Activated naive CD8-positive, alpha-beta T cell (primary cell): ENCODE data around the gene DECR2.

Experiments
- H3K27ac Mint-ChIP-seq: one replicate; pipeline ENCODE4 v1.8.0; 2021; ENCODE audit warnings: mixed read lengths
- H3K27me3 Mint-ChIP-seq: one replicate; pipeline ENCODE4 v1.8.0; 2021; ENCODE audit warnings: mixed read lengths
- H3K36me3 Mint-ChIP-seq: one replicate; pipeline ENCODE4 v1.8.0; 2021; ENCODE audit warnings: mixed read lengths
- H3K4me1 Mint-ChIP-seq: one replicate; pipeline ENCODE4 v1.8.0; 2021; ENCODE audit warnings: low read depth, mixed read lengths
- H3K4me3 Mint-ChIP-seq: one replicate; pipeline ENCODE4 v1.8.0; 2021; ENCODE audit warnings: mild to moderate bottlenecking, mixed read lengths
- H3K9me3 Mint-ChIP-seq: one replicate; pipeline ENCODE4 v1.8.0; 2021; ENCODE audit warnings: low read depth, mixed read lengths

The DECR2 gene

DNA sequence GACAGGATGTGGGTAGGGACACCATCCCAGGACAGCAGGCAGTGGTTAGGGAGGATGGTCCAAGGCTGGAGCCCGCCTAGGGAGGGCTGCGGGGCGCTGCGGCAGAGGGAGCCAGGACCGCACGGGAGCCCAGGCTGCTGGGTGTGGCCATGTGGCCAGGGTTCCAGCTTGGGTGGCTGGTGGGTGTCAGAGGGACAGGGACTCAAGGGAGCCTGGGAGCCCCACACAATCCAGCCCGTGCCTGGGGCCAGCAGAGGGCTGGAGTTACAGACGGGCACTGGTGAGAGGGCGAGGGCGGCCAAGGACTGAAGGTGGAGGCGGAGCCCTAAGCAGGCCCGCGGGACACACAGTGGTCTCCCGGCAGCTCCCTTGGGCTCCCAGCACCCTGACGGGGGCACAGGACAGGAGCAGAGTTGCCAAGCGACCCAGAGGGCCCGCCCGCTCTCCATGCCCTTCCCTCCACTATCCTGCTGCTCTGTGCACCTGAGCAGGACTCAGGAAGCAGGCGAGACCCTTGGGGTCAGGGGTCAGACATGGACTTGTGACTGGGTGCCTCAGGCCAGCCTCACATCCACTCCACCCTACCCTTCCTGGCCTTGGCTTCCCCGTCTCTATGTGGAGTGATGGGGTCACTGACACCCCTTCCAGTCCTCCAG lies 38.4 kb upstream of the DECR2 start:
- Mint-ChIP-seq H3K27ac (no peak overlapping the region), H3K9me3 (no peaks in the 10 kb centered on the region), H3K4me1 (peaks cover 5% of the 10 kb centered on the region), H3K36me3 (no peaks in the 10 kb centered on the region), H3K27me3 (no peaks in the 10 kb centered on the region), H3K4me3 (no peak overlapping the region)

DNA sequence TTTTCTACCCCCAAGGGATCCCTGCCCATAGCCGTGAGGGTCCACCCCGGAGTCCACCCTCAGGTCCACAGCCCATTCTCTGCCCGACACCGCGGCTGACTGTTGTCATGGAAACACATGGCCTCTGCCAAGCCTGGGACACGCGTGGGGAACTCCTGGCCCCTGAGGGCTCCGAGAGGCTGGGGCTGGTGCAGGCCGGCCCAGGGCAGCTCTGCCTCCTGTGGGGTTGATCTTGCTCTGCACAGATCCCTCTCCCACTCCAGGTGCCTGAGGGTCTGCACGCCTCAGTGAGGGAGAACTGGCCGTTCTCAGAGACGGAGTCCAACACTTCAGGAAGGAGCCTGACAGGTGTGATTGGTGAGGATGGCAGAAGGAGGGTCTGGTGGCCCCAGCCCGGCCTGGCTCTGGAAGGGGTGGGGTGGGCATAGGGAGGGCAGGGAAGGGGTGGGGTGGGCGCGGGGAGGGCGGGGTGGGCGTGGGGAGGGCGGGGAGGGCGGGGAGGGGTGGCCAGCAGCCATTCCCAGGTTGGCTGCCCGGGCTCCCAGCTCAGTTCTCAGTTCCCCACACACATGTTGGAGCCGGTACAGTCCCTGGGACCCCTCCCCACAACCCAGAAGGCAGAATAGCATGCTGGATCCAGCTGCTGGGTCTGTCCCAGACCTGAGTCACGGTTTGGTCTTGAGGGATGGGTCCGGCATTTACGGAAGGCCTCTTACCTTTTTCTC lies 37.8 kb upstream of the DECR2 start:
- no peaks in the 10 kb centered on the region for H3K9me3 Mint-ChIP-seq

DNA sequence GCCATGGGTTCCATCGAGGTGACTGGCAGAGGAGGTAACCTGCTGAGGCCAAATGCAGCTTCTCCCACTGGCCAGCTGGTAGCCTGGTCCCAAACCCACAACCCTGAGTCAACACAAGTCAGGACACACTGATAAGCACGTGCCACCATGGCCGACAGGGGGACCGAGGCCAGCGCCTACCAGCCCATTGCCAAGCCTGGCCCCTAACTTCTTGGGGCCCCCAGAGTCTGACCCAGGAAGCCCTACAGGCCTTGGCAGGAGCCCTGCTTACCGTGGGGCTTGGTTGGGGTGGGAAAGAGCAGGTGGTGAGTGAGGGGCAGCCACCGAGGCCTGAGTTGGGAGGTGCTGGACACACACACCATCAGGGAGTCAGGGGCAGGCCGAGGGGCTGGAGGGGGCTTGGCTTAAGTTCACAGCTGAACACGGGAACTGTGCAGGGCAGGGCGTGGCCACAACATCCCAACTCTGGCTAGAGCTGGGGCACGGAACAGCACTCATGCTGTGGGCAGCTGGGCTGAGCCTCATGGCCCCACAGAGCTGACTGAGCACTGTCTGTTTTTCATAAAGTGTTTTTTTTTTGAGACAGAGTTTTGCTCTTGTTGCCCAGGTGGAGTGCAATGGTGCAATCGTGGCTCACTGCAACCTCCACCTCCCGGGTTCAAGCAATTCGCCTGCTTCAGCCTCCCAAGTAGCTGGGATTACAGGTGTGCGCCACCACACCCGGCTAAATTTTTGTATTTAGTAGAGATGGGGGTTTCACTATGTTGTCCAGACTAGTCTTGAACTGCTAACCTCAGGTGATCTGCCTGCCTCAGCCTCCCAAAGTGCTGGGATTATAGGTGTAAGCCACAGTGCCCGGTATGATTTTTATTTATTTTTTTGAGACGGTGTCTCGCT lies 36.8 kb upstream of the DECR2 start:
- Mint-ChIP-seq H3K36me3 (no peaks in the 10 kb centered on the region), H3K27ac (no peak overlapping the region), H3K4me3 (no peak overlapping the region), H3K27me3 (no peaks in the 10 kb centered on the region), H3K4me1 (peaks cover 9% of the 10 kb centered on the region), H3K9me3 (no peaks in the 10 kb centered on the region)

More for the DNA sequence above, 37.8 kb upstream of the DECR2 start:
- peaks cover 5% of the 10 kb centered on the region for H3K4me1 Mint-ChIP-seq
- H3K36me3 Mint-ChIP-seq = no peaks in the 10 kb centered on the region
- no peaks in the 10 kb centered on the region for H3K27me3 Mint-ChIP-seq
- no peak overlapping the region for H3K4me3 Mint-ChIP-seq
- H3K27ac Mint-ChIP-seq = no peak overlapping the region

DNA sequence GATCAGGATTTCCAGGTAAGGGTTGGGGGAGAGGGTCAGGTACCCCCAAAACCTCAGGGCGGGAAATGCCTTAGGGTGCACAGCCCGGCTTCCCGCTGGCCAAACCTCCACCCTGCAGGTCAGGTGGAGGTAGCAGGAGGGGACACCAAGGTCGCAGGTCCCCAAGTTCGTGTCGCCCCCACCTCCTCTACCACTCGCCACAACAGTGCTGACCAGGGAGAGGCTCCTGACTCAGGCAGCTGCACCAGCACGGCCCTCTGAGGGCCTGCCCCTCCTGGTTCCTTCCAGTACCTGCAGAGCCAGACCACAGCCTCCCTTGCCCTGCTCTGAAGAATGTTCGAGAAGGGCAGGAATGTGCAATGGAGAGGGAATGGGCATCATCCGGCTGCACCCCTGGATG lies 35.2 kb upstream of the DECR2 start:
- Mint-ChIP-seq H3K4me3 (no peak overlapping the region), H3K27ac (no peak overlapping the region), H3K27me3 (no peaks in the 10 kb centered on the region), H3K36me3 (no peaks in the 10 kb centered on the region), H3K9me3 (no peaks in the 10 kb centered on the region), H3K4me1 (peaks cover 16% of the 10 kb centered on the region)

DNA sequence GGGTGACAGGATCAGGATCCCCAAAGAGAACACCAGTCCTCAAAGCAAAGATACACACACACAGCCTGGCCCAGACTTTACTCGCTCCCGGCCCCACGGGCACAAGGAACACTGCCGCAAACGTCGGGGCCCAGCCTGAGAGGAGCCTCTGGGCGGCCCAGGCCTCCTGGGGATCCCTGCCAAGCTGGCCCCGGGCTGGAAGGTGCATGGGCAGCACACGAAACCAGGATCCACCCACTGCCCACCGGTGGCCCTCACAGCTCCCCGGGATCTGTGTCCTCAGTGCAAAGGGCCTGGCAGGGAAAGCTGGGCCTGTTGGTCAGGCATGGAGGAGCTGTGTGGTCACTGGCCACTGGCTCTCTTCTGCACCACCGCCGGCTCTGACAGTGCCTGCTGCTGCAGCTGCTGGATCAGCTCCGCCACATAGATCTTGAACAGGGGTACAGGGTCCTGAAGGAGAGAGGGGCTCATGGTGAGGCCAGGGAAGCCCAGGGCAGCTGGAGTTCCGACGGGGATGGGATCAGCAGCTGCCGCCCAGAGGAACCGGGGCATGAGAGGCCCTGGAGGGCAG lies 34.3 kb upstream of the DECR2 start:
- H3K27ac Mint-ChIP-seq = no peak overlapping the region
- no peaks in the 10 kb centered on the region for H3K36me3 Mint-ChIP-seq
- H3K4me3 Mint-ChIP-seq = no peak overlapping the region
- H3K4me1 Mint-ChIP-seq = peaks cover 16% of the 10 kb centered on the region
- no peaks in the 10 kb centered on the region for H3K9me3 Mint-ChIP-seq
- no peaks in the 10 kb centered on the region for H3K27me3 Mint-ChIP-seq

DNA sequence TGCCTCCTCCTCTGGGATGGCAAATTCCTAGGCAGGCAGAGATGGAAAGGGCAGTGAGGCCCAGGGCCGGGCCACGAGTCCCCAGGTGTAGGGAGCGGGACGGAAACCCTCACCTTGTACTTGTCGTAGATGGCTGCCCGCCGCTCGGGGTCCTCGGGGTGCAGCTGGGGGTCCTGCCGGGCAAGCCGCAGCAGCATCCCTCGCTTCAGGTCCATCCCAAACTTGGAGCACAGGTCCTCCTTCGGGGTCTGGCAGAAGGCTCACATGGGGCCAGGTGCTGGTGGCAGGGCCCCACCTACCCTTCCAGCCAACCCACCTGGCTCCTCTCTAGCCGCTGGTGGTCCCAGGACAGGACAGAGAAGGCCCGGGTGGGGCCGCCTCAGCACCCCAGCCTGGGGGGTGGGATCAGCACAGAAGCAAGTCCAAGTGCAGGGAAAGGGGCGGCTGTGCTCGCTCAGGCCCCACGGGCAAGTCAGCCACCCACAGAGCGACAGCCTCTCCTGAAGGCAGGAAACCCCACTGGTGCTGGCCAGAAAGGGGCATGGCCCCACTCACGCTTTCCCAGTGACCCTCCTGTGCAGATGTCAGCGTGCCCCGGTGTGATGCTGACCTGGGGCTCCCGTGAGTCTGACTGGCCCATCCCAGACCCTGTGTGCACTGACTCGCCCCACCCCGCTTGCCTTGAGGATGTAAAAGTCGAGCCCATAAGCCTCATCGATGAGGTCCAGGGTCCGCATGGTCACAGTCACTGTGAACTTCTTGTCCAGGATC lies 33.1 kb upstream of the DECR2 start:
- Mint-ChIP-seq H3K4me1 (peaks cover 15% of the 10 kb centered on the region), H3K9me3 (no peaks in the 10 kb centered on the region), H3K27ac (no peak overlapping the region), H3K27me3 (no peaks in the 10 kb centered on the region), H3K4me3 (peak overlapping the region; percentile 80), H3K36me3 (no peaks in the 10 kb centered on the region)

DNA sequence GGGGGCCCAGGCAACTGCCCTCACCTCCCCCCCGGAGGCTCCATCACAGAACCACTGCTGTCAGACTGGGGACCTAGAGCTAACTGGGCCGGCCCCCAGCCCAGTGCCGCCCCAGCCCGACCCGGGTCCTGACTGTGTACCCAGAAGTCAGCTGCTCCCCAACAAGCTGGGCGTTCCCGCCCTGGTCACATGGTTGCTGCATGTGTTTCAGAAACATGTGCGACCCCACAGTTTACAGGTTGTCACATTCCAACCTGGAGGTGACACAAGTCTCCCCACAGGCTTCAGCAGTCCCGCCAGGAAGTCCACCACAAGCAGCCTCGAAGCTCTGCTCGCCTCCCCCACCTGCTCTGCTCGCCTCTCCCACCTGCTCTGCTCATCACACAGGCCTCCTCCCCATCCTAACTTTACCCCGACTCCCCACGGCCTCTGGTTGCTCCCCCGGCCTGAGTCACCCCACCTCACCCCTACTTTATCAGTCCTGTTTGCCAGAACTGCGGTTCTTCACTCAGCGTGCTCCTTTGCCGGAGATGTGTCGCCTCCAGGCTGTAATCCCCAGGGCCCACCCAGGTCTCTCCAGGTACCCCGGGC lies 32.3 kb upstream of the DECR2 start:
- no peaks in the 10 kb centered on the region for H3K9me3 Mint-ChIP-seq
- H3K4me1 Mint-ChIP-seq = peaks cover 15% of the 10 kb centered on the region
- H3K4me3 Mint-ChIP-seq = peak overlapping the region; percentile 80
- no peaks in the 10 kb centered on the region for H3K36me3 Mint-ChIP-seq
- no peak overlapping the region for H3K27ac Mint-ChIP-seq
- H3K27me3 Mint-ChIP-seq = no peaks in the 10 kb centered on the region

DNA sequence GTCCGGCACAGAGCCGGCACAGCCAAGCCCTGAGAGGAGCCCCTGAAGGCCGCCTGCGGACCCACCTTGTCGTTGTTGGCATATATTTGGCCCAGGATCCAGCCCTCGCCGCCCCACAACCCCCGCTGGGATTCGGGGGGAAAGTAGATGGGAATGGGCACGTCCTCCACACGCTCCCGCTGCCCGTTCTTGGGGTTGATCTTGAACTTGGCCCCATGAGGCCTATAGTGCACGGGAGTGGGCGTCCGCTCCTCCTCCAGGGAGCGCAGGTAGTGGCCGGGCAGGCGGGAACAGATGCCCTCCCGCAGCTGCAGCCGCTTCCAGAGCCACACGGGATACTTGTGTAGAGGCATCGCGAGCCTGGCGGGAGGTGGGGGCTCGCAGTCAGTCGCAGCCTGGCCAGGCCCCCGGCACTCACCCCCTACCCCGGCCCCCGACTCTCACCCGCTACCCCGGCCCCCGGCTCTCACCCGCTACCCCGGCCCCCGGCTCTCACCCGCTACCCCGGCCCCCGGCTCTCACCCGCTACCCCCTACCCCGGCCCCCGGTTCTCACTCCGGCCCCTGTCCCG lies 31.7 kb upstream of the DECR2 start:
- Mint-ChIP-seq H3K4me3 (peak overlapping the region; percentile 80), H3K36me3 (no peaks in the 10 kb centered on the region), H3K27ac (no peak overlapping the region), H3K4me1 (peaks cover 15% of the 10 kb centered on the region), H3K27me3 (no peaks in the 10 kb centered on the region), H3K9me3 (no peaks in the 10 kb centered on the region)

DNA sequence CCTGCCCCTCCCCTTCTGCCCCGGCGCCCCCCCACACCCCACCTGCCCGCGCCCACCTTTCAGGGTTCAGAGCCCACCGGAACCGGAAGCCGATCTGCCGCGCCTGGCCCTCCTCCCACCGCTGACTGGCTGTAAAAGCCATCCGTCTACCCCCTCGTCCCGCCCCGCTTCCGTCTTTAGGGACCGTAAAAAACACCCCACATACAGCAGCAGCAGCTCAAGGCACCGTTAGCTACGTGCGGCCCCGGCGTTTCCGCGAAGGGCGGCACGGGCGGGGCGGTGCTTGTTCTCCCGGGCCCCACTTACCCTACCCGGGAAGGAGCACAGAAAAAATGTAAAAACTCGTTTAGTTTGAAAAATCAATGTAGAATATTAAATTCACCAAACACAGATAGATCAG lies 31.2 kb upstream of the DECR2 start, which contains the start of gene MRPL28:
TSS of gene MRPL28 (minus strand) at position 96 of the 400 bp plus-strand sequence. CDS start 320 bp downstream, outside the sequence.
- peaks cover 15% of the 10 kb centered on the region for H3K4me1 Mint-ChIP-seq
- H3K9me3 Mint-ChIP-seq = no peaks in the 10 kb centered on the region
- H3K4me3 Mint-ChIP-seq = peak within 1 kb of the TSS; percentile 86
- H3K27ac Mint-ChIP-seq = peak within 1 kb of the TSS; percentile 97
- no peaks in the 10 kb centered on the region for H3K36me3 Mint-ChIP-seq
- H3K27me3 Mint-ChIP-seq = no peaks in the 10 kb centered on the region

DNA sequence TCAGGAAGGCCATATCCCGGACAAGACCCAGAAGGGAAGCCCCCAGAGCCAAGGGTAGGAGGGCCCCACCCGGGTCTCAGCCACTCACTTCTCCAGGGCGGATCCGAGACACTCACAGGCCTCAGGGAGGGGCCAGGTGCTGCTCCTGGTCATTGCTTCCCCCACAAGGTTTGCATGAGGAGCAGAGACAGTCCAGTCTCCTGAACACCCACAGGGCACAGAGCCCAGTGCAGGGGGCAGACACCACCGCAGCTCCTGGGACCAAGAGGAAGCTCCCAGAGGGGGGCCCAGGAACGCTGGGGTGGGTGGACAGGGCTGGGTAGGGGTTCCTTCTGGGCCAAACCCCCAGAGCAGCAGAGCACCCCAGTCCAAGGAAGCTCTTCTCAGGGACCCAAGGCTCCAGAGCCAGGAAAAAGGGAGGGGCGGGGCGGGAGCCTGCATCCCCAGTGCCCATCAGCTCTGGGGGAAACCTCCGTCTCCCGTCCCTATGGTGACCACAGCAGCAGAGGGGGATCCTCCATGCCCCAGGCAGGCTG lies 30.6 kb upstream of the DECR2 start:
- H3K9me3 Mint-ChIP-seq = no peaks in the 10 kb centered on the region
- H3K4me1 Mint-ChIP-seq = peaks cover 15% of the 10 kb centered on the region
- peak overlapping the region; percentile 97 for H3K27ac Mint-ChIP-seq
- no peaks in the 10 kb centered on the region for H3K27me3 Mint-ChIP-seq
- H3K4me3 Mint-ChIP-seq = peak overlapping the region; percentile 86
- no peaks in the 10 kb centered on the region for H3K36me3 Mint-ChIP-seq

DNA sequence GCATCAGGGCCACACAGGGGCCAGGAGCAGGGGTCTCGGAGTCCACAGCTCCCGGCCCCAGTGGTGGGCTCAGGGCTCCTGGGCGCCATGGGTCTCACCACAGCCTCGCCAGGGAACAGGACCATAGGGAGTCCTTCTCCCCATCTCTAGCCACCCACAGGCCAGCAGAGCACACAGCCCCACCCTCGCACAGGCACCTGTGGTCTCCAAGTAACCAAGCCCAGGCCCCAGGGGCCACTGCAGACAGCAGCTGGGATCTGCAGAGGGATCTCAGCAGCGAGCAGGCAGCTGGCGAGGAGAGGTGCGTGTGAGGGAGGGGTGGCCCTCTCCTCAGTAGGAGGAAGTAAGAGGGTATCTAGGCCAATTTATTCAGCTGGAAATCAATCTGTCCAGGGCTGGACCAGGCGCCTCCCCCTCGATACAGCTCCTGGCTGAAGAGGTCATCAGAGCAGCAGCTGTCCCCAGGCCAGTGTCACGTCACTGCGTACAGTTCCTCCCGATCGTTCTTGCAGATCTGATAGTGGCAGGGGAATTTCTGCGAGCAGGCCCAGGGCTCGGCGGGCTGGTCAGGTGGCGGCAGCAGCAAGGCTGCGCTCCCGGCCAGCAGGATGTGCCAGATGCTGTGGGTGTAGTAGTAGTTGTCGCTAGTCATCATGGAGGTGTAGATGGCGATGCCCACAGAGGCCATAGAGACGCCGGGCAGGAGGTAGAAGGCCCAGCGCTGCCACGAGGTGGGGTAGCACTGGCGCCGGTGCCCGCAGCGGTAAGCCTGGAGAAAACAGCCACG lies 30.0 kb upstream of the DECR2 start:
- peaks cover 15% of the 10 kb centered on the region for H3K4me1 Mint-ChIP-seq
- no peaks in the 10 kb centered on the region for H3K36me3 Mint-ChIP-seq
- no peaks in the 10 kb centered on the region for H3K9me3 Mint-ChIP-seq
- peak overlapping the region; percentile 73 for H3K27ac Mint-ChIP-seq
- no peaks in the 10 kb centered on the region for H3K27me3 Mint-ChIP-seq
- peak overlapping the region; percentile 64 for H3K4me3 Mint-ChIP-seq

DNA sequence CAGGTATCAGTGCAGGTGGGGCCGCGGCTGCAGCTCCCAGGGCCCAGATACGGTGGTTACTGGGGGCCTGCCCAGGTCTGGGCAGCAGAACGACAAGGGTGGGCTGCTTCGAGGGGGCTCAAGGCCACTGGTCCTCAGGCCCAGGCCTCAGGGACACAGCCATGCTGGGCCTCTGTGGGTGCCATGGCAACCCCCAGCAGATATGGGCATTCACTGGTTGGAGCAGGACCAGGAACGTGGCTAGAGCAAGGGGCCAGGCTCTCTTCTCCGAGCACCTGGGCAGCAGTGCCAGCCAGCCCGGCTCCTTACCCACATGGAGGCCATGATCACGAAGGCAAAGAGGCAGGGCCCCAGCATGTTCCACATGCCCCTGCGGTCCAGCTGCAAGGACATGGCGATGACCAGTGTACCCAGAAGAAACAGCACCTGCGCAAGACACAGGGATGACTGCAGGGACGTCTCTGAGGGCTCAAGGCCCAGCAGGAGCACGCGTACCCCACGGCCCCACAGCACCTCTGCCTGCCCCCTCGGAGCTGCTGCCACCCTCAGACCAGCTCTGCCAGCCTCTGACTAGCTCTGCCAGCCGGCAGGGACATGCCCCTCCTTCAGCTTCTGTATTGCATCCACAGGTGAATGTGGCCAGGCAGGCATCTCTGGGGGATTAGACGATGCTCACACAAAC lies 29.2 kb upstream of the DECR2 start:
- Mint-ChIP-seq H3K4me1 (peaks cover 15% of the 10 kb centered on the region), H3K4me3 (no peak overlapping the region), H3K9me3 (no peaks in the 10 kb centered on the region), H3K27me3 (no peaks in the 10 kb centered on the region), H3K36me3 (no peaks in the 10 kb centered on the region), H3K27ac (no peak overlapping the region)
